ENCODE measurements around the gene TTC21A. TPM values are rescaled to one million over a fixed set of nuclear protein-coding genes. Genes with fewer than 3 reads are reported as not detected.

The TTC21A gene
- total RNA-seq, 1 donor from 2014 or later, result 18.8 TPM

DNA sequence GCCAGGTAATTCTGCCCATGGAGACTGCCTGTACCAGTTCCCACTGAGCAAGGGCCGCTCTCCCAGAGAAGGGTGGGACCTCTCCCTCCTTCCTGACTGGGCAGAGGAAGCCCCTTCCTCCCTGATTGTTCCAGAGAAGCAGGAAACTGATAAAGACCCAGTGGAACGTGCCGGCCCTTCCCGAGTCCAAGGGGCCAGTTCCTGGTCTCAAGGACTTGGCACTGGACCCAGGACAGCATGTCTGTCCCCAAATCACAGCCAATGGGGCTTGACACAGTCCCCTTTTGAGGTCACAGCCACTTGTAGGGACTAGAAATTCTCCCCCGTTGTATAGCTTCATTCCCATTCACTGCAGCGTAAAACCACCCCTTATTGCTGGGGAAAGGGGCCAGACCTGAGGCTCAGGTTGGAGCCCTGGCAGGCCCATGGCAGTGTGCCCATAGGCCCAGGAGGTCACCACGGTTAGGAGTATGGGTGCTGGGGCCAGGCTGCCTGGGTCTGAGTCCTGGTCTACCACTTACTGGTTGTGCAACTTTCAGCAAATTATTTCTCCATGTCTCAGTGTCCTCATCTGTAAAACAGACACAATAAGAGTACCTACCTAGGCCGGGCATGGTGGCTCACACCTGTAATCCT is 27.8 kb downstream of the TTC21A start:
- Histone ChIP-seq H3K4me3 (no peak overlapping the region), H3K27ac (peak overlapping the region; percentile 78), H3K27me3 (ENCODE audit: low read depth) (no peaks in the 10 kb centered on the region), H3K4me1 (peaks cover 57% of the 10 kb centered on the region), H3K9me3 (no peaks in the 10 kb centered on the region), H3K36me3 (peaks cover 25% of the 10 kb centered on the region)
- TF ChIP-seq, protein P1, sequence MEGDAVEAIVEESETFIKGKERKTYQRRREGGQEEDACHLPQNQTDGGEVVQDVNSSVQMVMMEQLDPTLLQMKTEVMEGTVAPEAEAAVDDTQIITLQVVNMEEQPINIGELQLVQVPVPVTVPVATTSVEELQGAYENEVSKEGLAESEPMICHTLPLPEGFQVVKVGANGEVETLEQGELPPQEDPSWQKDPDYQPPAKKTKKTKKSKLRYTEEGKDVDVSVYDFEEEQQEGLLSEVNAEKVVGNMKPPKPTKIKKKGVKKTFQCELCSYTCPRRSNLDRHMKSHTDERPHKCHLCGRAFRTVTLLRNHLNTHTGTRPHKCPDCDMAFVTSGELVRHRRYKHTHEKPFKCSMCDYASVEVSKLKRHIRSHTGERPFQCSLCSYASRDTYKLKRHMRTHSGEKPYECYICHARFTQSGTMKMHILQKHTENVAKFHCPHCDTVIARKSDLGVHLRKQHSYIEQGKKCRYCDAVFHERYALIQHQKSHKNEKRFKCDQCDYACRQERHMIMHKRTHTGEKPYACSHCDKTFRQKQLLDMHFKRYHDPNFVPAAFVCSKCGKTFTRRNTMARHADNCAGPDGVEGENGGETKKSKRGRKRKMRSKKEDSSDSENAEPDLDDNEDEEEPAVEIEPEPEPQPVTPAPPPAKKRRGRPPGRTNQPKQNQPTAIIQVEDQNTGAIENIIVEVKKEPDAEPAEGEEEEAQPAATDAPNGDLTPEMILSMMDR (IDR thresholded peaks at IDR 0.05), result no peak
- intact Hi-C loops (cut with DNase I), result no loop called here
- DNase-seq (peak; percentile 77), ATAC-seq (peak; percentile 47 to 57)

DNA sequence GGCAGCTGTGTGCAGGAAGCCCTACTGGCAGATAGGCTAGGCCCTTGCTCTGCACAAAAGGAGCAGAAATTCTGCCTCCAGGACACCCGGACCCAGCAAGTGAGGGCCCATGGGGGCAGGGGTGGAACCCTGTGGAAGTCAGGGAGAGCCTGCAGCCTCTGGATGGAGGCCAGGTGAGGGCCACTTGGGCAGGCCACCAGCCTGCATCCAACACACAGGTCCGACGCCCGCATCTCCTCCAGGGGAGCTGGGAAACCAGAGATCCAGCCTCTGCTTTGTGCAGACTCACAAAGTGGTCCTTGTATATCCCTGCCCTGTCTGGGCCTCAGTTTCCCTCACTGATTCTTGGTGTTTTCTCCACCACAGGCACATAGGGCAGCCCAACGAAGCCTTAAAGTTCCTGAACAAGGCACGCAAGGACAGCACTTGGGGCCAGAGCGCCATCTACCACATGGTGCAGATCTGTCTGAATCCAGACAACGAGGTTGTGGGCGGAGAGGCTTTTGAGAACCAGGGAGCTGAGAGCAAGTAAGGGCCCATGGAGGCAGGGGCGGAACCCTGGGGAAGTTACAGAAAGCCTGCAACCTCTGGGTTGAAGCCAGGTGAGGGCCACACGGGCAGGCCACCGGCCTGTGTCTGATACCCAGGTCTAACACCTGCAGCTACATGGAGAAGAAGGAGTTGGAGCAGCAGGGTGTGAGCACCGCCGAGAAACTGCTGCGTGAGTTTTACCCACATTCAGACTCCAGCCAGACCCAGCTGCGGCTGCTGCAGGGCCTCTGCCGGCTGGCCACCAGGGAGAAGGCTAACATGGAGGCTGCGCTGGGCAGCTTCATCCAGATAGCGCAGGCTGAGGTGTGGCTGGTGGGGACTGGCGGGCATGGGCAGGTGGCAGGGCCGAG is 29.3 kb downstream of the TTC21A start:
- DNase-seq (no peak), ATAC-seq (no peak)
- Histone ChIP-seq H3K4me1 (peaks cover 68% of the 10 kb centered on the region), H3K36me3 (peaks cover 39% of the 10 kb centered on the region), H3K27me3 (ENCODE audit: low read depth) (no peaks in the 10 kb centered on the region), H3K9me3 (no peaks in the 10 kb centered on the region), H3K4me3 (no peak overlapping the region), H3K27ac (peak overlapping the region; percentile 78)
- intact Hi-C loops (cut with DNase I), result no loop called here
- TF ChIP-seq, protein P1 (IDR thresholded peaks at IDR 0.05), result no peak

DNA sequence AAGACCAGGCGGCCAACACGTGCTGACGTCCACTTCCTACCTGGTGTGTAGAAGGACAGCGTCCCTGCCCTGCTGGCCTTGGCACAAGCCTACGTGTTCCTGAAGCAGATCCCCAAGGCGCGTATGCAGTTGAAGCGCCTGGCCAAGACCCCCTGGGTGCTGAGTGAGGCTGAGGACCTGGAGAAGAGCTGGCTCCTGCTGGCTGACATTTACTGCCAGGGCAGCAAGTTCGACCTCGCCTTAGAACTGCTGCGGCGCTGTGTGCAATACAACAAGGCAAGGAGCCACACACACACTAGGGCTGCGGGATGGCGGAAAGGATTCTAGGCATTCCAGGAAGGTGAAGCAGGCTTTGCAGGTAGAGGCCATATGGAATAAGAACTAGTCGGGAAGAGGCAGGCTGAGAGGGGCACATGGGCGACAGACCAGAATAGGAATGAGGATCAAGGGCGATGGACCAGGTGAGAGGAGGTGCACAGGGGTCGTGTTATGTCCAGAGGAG is 30.0 kb downstream of the TTC21A start:
- ATAC-seq (no peak), DNase-seq (no peak)
- Histone ChIP-seq H3K27ac (no peak overlapping the region), H3K27me3 (ENCODE audit: low read depth) (no peaks in the 10 kb centered on the region), H3K4me3 (no peak overlapping the region), H3K9me3 (no peaks in the 10 kb centered on the region), H3K36me3 (peaks cover 46% of the 10 kb centered on the region), H3K4me1 (peaks cover 69% of the 10 kb centered on the region)
- TF ChIP-seq, protein P1 (IDR thresholded peaks at IDR 0.05), result no peak
- intact Hi-C loops (cut with DNase I), result no loop called here

DNA sequence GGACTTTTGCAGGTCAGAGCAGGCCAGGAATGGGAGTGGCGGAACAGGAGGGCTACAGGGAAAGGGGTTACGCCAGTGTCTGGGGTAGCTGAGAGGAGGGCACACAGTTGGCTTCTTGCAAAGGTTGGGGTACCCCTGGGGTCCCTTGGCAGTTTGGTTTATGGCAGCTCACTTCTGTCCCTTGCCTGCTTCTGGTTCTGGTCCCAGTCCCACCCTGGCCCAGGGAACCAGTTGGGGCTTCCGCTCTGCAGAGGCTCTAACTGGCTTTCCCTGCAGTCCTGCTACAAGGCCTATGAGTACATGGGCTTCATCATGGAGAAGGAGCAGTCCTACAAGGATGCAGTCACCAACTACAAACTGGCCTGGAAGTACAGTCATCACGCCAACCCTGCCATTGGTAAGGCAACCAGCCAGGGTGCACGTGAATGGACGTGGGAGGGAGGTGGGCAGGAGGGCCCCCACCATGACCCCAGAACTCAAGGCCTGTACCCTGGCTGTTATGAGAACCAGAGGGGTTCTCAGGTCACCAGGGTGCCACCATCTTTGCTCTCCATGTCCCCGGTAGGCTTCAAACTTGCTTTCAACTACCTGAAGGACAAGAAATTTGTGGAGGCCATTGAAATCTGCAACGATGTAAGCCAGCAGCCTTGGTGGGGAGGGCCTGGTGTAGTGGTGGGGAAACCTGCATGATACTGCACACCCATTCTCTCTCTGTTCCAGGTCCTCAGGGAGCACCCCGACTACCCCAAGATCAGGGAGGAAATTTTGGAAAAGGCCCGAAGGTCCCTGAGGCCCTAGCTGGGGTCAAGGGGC is 30.7 kb downstream of the TTC21A start:
- intact Hi-C loops (cut with DNase I), result no loop called here
- TF ChIP-seq, protein P1 (IDR thresholded peaks at IDR 0.05), result no peak
- DNase-seq (no peak), ATAC-seq (no peak)
- Histone ChIP-seq H3K4me3 (no peak overlapping the region), H3K27me3 (ENCODE audit: low read depth) (no peaks in the 10 kb centered on the region), H3K27ac (no peak overlapping the region), H3K9me3 (no peaks in the 10 kb centered on the region), H3K4me1 (peaks cover 69% of the 10 kb centered on the region), H3K36me3 (peaks cover 53% of the 10 kb centered on the region)

DNA sequence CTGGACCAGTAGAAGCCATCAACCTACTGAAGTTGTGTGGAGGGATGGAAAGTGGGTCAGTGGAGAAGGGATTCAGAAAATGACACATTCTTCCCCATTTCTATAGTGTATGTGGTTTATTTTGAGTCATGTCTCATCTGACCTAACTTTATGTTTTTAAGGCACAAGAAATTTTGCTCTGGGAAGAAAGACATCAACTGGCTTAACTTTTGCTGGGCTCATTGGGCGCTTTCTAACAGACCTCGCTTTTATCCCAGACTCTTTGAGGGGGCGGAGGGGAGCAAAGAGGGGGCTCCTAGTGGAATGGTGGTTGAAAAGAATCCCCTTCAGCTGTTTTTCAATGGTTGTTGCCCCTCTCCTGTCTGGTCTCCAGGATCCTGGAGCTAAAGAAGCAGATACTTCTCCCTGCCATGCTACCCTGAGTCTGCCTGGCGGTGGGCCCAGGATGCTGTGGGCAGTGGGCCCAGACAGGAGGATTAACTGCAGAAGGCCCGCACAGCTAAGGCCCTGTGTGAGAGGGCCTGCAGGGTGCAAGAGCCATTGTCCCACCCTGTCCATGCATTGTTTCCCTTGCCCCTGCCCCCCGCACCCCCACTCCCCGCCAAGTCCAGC is 31.4 kb downstream of the TTC21A start:
- peaks cover 60% of the 10 kb centered on the region for H3K36me3 ChIP-seq
- DNase-seq (no peak), ATAC-seq (no peak)
- intact Hi-C loops (cut with DNase I), result no loop called here
- H3K9me3 ChIP-seq, result no peaks in the 10 kb centered on the region
- no peaks in the 10 kb centered on the region for H3K27me3 ChIP-seq (ENCODE audit: low read depth)
- H3K27ac ChIP-seq, result no peak overlapping the region
- peaks cover 64% of the 10 kb centered on the region for H3K4me1 ChIP-seq
- TF ChIP-seq, protein P1 (IDR thresholded peaks at IDR 0.05), result no peak
- H3K4me3 ChIP-seq, result no peak overlapping the region

Data from lower lobe of right lung (tissue), 2 donors.